NB4 (cell line): ENCODE results near the gene PDE6G.

ENCODE experiments used
- POLR2A ChIP-seq: IDR thresholded peaks from 2 replicates; pipeline ENCODE4 v1.6.1; 2011; ENCODE audit warnings: mild to moderate bottlenecking; ENCODE audit not compliant: insufficient read length; ENCODE audit errors: extremely low read depth
- TF ChIP-seq, protein P1 (sequence below): IDR thresholded peaks from one replicate; pipeline ENCODE4 v1.5.1; 2012; ENCODE audit warnings: low read depth, low read length
- TF ChIP-seq, protein P2 (sequence below): IDR thresholded peaks from 2 replicates; pipeline ENCODE4 v1.6.1; 2011; ENCODE audit warnings: low read depth, low read length

DNA sequence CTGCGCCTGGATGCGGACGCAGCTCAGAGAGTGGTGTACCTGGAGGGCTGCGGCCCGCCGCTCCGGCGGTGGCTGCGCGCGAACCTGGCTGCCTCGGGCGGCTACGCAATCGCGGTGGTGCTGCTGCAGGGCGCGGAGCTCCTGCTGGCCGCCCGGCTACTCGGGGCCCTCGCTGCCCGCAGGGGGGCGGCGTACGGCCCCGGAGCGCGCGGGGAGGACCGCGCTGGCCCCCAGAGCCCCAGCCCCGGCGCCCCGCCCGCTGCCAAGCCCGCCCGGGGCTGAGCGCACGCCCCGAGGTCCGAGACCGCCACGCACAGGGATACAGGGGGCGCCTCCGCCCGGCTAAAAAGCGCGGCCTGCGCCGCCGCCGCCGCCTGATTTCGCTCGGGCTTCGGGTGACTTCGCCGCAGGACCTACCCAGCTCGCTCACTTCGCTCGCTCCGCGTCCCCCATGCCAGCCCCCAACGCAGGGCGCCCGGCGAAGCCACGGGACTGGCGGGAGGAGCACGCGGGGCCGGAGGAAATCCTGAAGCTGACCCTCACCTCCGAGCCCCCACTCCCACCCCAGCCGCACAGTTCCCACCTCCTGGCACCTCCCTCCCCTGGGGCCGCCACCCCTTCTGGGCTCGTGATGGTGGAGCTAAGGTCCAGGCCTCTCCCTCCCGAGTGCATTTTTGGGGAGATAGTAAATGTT lies 8.2 kb downstream of the PDE6G start:
- TF ChIP-seq, protein P1, sequence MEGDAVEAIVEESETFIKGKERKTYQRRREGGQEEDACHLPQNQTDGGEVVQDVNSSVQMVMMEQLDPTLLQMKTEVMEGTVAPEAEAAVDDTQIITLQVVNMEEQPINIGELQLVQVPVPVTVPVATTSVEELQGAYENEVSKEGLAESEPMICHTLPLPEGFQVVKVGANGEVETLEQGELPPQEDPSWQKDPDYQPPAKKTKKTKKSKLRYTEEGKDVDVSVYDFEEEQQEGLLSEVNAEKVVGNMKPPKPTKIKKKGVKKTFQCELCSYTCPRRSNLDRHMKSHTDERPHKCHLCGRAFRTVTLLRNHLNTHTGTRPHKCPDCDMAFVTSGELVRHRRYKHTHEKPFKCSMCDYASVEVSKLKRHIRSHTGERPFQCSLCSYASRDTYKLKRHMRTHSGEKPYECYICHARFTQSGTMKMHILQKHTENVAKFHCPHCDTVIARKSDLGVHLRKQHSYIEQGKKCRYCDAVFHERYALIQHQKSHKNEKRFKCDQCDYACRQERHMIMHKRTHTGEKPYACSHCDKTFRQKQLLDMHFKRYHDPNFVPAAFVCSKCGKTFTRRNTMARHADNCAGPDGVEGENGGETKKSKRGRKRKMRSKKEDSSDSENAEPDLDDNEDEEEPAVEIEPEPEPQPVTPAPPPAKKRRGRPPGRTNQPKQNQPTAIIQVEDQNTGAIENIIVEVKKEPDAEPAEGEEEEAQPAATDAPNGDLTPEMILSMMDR = no peak
- TF ChIP-seq POLR2A = no peak
- TF ChIP-seq, protein P2, sequence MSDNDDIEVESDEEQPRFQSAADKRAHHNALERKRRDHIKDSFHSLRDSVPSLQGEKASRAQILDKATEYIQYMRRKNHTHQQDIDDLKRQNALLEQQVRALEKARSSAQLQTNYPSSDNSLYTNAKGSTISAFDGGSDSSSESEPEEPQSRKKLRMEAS = no peak
